Hippocampal formation (tissue), 2 donors: ENCODE data around the gene UBC.
"Not testable (repeated sequence)": the region's sequence is repeated elsewhere in the genome, so short reads cannot be mapped to it uniquely, and the experiment has no call there.

Experiments
- DNase-seq, 2 donors: peaks; one replicate each; lab custom pipeline; 2025; lab: John Stamatoyannopoulos, UW

UBC gene

GRCh38 chr12:124884587-124885438 lies 29.6 kb downstream of the UBC start:
- DNase-seq = no peak

- DNase-seq = no peak
These were observed 31.0 kb downstream of the UBC start for GRCh38 chr12:124883263-124884130.

GRCh38 chr12:124881123-124881522 lies 33.3 kb downstream of the UBC start:
- DNase-seq = no peak

- DNase-seq = not testable (repeated sequence)
These were observed 34.1 kb downstream of the UBC start for GRCh38 chr12:124880335-124880734.

- DNase-seq = no peak
These were observed 35.5 kb downstream of the UBC start for GRCh38 chr12:124878795-124879516.

GRCh38 chr12:124877423-124877822 lies 37.0 kb downstream of the UBC start:
- no peak for DNase-seq

- no peak for DNase-seq
These were observed 38.3 kb downstream of the UBC start for GRCh38 chr12:124876171-124876570.

GRCh38 chr12:124875803-124876132 lies 38.7 kb downstream of the UBC start:
- no peak for DNase-seq

- no peak for DNase-seq
These were observed 39.3 kb downstream of the UBC start for GRCh38 chr12:124874988-124875802.

- DNase-seq = no peak
These were observed 40.3 kb downstream of the UBC start for GRCh38 chr12:124874188-124874587.

GRCh38 chr12:124872068-124872719 lies 42.3 kb downstream of the UBC start:
- no peak for DNase-seq

GRCh38 chr12:124871297-124871696 lies 43.2 kb downstream of the UBC start:
- no peak for DNase-seq

GRCh38 chr12:124870515-124870914 lies 43.9 kb downstream of the UBC start:
- DNase-seq = no peak

GRCh38 chr12:124869059-124869665 lies 45.3 kb downstream of the UBC start:
- no peak for DNase-seq

- no peak for DNase-seq
These were observed 46.0 kb downstream of the UBC start for GRCh38 chr12:124868252-124869058.

GRCh38 chr12:124867401-124867930 lies 47.0 kb downstream of the UBC start:
- no peak for DNase-seq

- no peak for DNase-seq
These were observed 47.5 kb downstream of the UBC start for GRCh38 chr12:124866883-124867400.

GRCh38 chr12:124866195-124866882 lies 48.1 kb downstream of the UBC start:
- no peak for DNase-seq

- no peak for DNase-seq
These were observed 48.7 kb downstream of the UBC start for GRCh38 chr12:124865728-124866127.
